DLD1 (cell line): Measurements from ENCODE around the gene KRTCAP2.
"Not testable (repeated sequence)": the region's sequence is repeated elsewhere in the genome, so short reads cannot be mapped to it uniquely, and the experiment has no call there.

Source experiments
- in situ Hi-C: cut with HindIII; loops from 2 replicates; pipeline ENCODE4 v1.10.0; 2017; ENCODE audit warnings: low sequenced_read_pairs

Gene KRTCAP2

DNA sequence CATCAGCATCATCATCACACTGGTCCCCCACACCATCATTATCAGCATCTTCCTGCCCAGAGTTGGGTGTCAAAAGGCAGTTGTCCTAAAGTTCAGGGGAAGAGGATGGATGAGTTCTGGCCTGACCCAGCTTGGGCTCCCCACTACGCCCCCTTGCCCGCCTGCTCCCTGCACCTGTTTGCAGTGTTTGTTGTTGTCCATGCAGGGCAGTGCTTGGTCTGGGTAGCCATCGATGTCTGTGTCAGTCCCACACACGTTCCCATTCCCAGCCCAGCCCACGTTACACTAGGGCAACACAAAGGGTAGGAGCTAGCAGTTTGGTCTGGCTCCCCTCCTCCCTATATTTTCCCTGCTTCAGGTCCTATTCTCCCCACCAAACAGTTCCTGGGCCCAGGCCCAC lies 27.8 kb upstream of the KRTCAP2 start:
- in situ Hi-C loops: no loop called here

DNA sequence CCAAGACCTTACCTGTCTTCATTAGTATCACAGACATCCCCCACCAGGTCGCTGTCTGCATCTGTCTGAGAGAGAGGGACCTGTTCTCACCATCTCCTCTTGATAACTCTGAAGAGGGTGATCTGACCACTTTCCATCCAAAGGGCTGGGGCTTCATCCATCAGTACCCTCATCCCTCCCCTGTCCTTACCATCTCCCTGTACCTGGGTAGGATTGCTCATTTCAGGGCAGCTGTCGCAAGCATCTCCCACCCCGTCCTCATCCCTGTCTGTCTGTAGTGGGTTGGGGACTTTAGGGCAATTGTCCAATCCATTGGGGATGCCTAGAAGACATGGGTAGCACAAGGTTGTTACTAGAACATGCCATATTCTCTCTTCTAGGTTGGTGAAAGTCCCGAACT lies 26.7 kb upstream of the KRTCAP2 start:
- in situ Hi-C loops: no loop called here

DNA sequence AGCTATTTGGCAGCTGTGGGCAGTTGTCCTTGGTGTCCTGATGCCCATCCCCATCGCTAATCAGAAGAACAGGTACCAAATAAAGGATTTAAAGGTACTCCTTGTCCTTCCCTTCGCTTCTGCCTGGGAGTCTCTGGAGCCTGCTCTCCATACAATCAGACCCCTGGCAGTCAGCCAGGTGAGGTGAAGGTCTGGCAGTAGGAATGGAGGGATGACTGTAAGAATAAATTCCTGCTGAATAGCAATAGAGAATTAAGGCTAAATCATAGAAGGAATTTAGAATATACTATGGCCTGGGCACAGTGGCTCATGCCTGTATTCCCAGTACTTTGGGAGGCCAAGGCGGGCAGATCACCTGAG lies 25.4 kb upstream of the KRTCAP2 start:
- in situ Hi-C loops: no loop called here

DNA sequence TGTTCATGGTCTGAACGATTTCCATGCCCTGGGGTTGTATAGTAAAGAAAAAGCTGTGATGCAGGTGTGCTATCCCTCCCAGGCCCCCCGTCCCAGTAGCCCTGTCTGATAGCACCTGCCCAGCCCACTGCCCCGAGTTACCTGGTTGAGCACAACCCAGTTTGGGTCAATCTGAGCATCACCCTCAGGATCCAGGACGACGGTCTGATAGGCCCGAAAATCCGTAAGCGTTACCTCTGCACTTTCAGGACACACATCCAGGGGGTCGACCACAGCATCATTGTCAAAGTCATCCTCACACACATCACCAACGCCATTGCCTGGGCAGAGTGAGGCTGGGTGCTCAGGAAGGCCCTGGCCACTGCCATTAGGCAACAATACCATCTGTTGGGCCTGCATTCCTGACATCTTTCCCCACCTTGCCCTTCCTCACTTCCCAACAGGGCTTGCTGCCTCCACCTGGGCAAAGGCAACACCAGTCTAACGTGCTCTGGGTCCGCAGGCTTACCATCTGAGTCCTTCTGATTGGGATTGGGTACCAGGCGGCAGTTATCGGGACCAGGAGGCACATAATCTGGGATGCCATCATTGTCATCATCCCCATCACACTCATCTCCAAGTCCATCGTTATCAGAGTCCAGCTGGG lies 24.9 kb upstream of the KRTCAP2 start:
- in situ Hi-C loops: no loop called here

DNA sequence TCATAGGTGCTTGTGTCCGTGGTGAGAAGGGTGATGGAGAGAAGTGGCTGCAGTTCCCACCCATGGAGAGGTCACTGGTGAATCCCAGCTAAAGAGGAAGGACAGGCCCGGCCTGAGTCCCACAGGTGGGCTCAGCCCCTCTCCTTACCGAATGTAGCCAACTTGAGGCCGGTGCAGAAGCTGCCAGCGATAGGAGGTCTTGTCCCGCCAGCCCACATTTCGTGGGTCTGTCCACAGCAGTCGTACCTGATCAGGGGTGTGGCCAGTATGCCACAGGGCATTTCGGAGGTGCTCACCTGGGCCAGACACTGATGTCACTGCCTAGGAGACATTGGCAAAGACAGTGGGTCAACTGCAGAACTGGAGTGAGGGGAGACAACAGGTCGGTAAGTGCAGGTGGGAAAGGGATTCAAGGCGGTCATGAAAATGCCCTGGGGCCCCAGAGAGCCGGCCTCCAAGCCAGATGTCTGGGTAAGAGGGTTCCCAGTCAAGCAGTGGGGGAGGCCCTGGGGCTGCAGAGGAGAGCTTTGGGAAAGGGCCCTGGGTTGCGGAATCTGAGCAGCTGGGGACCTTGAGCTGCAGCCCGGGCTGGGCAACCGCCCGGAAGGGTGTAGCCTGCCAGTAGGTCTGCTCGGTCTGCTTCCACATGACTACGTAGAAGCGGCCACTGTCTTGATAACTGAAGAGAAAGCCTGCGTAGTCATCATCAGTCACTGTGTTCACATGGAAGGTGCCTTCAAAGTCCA lies 24.0 kb upstream of the KRTCAP2 start:
- in situ Hi-C loops: no loop called here

DNA sequence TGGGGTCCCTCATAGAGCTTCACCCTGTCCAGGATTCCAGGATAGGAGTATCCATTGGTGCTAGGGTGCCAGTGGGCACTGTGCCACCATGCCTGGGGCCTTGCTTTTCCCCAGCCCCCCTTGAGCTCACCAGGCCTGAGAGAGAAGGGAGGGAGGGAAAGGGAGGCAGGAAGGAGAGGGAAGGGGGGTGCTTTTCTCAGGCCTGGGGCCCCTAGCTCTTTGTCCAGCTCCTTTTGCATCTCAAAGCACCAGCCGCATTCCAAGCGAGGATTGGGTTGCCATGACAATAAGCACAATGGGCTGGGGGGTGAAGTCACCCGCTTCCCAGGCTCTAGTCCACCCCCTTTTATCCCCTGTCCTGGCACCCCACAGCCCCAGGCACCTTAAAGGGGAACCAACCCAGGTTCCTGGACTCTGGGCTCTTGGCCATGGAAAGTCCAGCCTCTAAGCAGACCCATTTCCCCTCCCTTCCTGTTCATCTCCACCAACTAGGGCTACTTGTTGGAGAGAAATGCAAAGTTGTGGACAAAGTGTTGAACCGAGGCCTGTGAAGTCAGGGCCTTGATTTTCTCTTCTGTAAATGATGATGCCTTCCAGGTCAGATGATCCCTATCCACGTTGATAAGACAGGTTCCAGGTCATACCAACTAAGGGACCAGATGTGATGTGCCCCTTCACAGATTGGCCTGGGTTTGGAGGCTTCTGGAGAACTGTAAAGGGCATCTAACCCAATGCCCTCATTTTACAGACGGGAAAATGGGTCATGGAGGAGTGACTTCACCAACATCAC lies 23.2 kb upstream of the KRTCAP2 start:
- in situ Hi-C loops: no loop called here

DNA sequence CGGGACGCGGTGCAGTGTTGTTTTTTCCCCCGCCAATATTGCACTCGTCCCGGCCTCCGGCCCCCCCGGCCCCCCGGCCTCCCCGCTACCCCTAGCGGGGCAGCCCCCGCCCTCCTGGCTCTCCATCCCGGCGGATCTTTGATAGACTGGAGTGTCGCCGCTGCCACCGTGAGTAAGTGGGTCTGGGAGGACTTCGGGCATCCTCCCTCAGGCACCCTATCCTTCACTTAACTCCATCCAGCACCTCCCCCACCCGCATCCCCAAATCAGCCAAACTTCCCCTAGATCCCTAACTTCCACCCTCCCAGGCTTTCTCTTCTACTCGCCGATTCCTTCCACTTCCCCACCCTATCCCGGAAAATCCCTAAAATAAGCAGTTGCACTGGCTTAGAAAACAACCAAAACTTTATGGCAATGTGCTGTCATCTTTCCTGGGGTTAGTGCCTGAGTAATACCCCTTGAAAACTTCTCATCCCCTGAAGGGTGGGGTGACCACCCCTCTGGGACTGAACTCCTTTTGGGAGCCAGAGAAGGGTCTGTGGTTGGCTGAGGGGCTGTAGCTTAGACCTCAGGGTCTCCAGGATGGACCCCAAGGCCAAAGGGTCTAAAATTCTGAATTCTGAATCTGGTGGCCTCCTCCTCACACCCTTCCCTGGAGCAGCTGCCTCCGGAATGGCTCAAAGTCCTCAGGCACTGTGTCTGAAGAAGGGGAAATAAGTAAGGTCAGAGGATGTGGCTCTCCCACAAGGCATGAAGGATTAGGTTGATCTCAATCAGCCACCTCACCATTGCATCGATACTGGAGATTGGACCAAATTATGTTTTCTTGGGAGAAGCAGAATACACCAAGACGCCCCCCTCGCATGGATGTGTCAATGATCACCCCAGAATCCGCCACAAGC lies 22.3 kb upstream of the KRTCAP2 start:
- in situ Hi-C loops: no loop called here

DNA sequence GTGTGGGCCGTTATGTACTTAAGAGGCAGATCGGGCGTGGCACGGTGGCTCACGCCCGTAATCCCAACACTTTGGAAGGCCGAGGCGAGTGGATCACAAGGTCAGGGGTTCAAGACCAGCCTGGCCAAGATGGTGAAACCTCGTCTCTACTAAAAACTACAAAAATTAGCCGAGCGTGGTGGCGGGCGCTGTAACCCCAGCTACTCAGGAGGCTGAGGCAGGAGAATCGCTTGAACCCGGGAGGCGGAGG lies 20.8 kb upstream of the KRTCAP2 start:
- in situ Hi-C loops: not testable (repeated sequence)

DNA sequence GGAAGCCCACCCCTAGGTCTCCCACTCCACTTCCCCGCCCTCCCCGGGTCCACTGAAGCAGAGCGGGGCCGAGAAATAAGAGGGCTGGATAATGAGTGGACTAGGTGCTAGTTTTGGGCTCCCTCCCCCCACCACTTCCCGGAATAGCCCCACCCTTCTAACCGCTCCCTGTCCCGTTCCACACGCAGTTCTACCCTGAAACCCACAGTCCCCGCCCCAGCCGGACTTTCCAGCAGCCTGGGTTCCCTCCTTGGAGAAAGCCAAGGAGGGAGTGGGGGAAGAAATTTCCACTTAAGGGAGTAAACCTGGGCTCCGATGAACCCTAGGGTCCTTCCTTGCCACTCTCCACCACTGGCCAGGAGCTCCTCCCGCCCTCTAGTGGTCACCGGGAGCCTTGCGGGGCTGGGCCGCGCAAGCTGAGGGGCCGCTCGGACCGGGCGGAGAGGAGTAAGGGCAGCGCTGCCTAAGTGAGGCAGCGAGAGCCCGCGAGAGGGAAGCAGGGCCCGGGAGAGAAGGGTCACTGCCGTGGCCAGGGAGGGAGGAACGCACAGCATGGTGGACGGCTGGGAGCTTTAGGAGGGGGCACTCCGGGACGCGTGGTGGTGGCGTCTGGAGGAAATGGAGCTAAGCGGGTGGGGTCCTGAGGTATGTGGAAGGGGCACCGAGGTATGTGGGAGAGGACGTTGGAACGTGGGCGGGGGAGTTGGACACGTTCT lies 20.3 kb upstream of the KRTCAP2 start:
- in situ Hi-C loops: no loop called here

DNA sequence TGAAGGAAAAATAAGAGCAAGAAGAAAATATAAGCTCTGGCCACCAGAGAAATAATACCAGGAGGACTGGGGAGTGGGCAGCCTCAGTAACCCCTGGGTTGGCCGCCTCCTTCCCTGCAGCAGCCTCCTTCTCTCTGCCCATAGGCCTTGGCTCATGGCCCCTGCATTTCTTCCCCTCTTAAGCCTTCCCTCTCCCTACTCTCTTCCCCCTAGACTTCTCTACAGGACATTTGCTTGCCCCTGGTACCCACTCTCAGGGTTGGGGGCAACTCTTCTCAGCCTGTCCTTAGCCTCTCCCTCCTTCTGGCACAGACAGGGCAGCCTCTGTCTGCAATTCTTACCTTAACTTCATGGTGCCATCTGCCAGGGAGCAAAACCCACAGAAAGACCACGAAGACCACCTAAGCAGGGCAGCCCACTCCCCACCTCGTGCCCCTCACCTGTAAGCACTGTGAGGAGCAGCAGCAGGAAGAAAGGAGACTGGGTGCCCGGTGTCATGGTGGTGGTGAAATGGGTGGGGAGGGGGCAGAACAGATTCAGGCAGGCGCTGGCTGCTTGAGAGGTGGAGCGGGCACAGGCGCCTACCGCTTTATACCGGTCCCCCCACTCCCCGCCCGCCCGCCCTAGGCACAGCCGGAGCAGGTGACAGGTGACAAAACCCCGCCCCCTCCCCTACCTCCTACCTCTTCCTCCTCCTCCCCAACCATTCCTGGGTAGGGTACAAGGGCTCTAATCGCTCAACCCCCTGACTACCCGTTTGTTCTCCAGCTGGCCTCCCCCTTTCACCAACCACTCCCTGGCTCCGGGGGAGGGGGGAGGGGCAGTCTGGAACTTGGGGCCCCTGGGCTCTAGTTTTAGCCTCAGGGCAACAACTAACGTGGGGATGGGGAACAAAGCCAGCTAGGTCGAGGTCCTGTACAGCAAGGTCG lies 19.5 kb upstream of the KRTCAP2 start:
- in situ Hi-C loops: no loop called here

DNA sequence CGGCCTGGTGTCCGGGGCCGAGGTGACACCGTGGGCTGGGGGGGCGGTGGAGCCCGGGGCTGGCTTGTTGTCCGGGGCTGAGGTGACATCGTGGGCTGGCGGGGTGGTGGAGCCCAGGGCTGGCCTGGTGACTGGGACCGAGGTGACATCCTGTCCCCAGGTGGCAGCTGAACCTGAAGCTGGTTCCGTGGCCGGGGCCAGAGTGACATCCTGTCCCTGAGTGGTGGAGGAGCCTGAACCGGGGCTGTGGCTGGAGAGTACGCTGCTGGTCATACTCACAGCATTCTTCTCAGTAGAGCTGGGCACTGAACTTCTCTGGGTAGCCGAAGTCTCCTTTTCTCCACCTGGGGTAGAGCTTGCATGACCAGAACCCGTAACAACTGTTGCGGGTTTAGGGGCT lies 18.8 kb upstream of the KRTCAP2 start:
- in situ Hi-C loops: no loop called here

DNA sequence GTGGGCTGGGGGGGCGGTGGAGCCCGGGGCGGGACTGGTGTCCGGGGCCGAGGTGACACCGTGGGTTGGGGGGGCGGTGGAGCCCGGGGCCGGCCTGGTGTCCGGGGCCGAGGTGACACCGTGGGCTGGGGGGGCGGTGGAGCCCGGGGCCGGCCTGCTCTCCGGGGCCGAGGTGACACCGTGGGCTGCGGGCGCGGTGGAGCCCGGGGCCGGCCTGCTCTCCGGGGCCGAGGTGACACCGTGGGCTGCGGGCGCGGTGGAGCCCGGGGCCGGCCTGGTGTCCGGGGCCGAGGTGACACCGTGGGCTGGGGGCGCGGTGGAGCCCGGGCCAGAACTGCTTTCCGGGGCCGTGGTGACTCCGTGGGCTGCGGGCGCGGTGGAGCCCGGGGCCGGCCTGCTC lies 16.8 kb upstream of the KRTCAP2 start:
- in situ Hi-C loops: not testable (repeated sequence)

DNA sequence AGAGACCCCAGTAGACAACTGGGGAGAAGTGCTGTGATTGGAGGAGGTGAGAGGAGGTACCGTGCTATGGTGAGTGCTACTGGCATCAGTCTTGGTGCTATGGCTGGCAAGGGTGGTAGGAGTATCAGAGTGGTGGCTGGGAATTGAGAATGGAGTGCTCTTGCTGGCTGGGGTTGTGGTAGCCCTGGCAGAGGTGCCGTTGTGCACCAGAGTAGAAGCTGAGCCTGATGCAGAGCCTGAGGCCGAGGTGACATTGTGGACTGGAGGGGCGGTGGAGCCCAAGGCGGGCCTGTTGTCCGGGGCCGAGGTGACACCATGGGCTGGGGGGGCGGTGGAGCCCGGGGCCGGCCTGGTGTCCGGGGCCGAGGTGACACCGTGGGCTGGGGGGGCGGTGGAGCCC lies 15.2 kb upstream of the KRTCAP2 start:
- in situ Hi-C loops: no loop called here

DNA sequence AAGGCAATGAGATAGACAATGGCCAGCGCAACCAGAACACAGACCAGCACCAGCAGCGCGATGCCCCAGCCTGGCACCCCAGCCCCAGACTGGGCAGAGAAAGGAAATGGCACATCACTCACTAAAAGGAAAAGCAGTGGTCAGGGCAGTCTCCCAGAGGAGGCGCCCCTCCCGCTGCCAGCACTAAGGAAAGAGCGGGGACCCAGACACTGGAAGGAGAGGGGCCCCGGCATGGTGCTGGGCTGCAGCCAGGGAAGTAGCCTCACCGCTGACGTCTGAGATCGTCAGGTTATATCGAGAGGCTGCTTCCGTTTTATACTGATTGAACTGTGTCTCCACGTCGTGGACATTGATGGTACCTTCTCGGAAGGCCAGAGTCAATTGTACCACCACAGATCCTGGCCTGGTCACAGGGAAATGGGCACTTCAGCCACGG lies 14.4 kb upstream of the KRTCAP2 start:
- in situ Hi-C loops: no loop called here

DNA sequence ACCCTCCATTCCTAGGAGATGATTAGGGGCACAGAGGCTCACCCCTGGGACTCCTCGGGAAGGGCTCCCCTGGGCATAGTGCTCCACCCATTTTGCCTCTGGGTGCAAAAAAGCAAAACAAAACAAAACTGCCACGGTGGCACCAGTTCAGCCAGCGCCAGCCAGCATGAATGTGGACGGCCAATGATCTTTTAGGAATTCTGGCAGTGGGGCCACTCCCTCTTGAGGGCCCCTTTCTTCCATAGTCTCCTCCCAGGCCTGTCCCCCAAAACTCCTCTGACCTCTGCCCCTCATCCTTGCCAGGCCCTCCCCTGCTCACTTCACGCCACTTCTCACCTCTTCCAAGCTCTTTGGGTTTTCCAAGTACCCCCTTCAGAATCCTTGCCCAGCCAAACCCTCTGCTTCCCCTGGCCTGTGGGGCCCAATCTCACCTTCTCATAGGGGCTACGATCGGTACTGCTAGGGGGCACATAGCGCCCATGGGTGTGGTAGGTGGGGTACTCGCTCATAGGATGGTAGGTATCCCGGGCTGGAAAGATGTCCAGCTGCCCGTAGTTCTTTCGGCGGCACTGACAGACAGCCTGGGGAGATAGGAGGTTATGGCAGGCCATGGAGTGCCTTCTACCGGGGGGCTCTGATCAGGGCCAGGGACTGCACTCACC lies 13.8 kb upstream of the KRTCAP2 start:
- in situ Hi-C loops: no loop called here

DNA sequence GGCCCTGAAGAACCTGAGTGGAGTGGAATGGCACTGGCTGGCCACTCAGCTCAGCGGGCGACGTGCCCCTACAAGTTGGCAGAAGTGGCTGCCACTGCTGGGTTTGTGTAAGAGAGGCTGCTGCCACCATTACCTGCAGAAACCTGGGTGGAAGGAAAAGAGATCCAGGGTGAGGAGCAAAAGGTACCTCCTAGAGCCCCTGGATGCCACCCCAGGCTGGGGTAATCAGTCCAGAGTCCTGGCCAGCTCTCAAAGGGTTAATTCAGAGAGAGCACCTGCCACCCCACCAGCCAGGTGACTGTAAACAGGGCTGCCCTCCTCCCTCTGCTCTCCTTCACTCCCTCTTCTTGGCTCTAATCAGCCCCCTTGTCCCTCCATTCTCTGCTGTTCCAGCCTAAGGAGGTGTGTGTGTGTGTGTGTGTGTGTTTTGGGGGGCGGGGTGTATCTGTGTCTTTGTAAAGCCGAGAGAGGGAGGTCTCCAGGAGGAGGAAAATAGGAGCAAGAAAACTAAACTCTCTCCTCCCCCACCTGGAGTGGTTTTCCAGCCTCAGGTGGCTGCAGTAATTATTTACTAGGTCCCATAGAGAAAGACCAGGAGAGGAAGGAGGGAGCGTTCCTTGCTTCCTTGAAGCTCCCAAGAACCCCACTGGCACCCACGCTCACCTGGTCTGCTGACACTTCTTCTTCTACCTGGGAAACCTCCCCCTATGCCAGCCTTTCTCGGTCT lies 13.1 kb upstream of the KRTCAP2 start:
- in situ Hi-C loops: no loop called here

DNA sequence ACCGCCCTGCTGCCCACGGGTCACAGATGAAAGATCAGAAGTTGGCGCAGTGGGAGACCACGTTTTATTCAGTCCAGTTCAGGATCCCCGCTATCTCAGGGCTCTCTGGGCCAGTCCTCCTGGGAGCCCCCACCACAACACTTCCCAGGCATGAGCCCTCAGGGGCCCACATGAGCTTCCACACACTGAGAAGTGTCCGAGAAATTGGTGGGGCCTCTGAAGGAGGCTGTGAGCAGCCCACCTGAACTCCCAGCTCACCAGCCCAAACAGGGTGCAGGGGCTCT lies 12.6 kb upstream of the KRTCAP2 start:
- in situ Hi-C loops: no loop called here
